ENCODE results near the gene VCL.

DNA sequence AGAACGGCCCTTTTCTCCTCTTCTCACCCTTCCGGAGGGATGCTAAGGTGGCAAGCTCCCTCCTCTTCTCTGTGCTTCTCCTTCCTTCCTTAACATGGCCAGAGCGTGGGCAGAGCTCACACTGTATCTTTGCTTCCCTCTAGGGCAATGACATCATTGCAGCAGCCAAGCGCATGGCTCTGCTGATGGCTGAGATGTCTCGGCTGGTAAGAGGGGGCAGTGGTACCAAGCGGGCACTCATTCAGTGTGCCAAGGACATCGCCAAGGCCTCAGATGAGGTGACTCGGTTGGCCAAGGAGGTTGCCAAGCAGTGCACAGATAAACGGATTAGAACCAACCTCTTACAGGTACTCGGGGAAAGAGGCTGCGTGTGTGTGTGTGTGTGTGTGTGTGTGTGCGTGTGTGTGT lies 116.1 kb downstream of the VCL start:
- TF ChIP-seq, protein P1, sequence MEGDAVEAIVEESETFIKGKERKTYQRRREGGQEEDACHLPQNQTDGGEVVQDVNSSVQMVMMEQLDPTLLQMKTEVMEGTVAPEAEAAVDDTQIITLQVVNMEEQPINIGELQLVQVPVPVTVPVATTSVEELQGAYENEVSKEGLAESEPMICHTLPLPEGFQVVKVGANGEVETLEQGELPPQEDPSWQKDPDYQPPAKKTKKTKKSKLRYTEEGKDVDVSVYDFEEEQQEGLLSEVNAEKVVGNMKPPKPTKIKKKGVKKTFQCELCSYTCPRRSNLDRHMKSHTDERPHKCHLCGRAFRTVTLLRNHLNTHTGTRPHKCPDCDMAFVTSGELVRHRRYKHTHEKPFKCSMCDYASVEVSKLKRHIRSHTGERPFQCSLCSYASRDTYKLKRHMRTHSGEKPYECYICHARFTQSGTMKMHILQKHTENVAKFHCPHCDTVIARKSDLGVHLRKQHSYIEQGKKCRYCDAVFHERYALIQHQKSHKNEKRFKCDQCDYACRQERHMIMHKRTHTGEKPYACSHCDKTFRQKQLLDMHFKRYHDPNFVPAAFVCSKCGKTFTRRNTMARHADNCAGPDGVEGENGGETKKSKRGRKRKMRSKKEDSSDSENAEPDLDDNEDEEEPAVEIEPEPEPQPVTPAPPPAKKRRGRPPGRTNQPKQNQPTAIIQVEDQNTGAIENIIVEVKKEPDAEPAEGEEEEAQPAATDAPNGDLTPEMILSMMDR (conservative IDR thresholded peaks at IDR 0.05; ENCODE audit: low read depth, low read length): no peak
- no peak for TF ChIP-seq EZH2 (IDR thresholded peaks at IDR 0.05; ENCODE audit: borderline replicate concordance, low read depth, low read length, poor library complexity, severe bottlenecking)

Measured in A673 (cell line).